HG03159 (cell line): ENCODE data around the gene STIM1.
"Not testable (repeated sequence)": the region's sequence is repeated elsewhere in the genome, so short reads cannot be mapped to it uniquely, and the experiment has no call there.

Source experiments
- ATAC-seq: cut with Tn5 transposase; IDR thresholded peaks from one replicate; pipeline ENCODE4 v1.9.1; 2021; ENCODE audit warnings: mild to moderate bottlenecking, moderate library complexity; ENCODE audit not compliant: unreplicated experiment

STIM1 gene

GRCh38 chr11:3879967-3880542 lies 24.6 kb downstream of the STIM1 start:
- ATAC-seq, result no peak

GRCh38 chr11:3880724-3881123 lies 25.3 kb downstream of the STIM1 start:
- ATAC-seq, result no peak

- ATAC-seq, result no peak
Measured at GRCh38 chr11:3882655-3883054, 27.2 kb downstream of the STIM1 start.

GRCh38 chr11:3885855-3886254 lies 30.4 kb downstream of the STIM1 start:
- no peak for ATAC-seq

GRCh38 chr11:3886985-3887384 lies 31.5 kb downstream of the STIM1 start:
- no peak for ATAC-seq

GRCh38 chr11:3888876-3889275 lies 33.4 kb downstream of the STIM1 start:
- no peak for ATAC-seq

GRCh38 chr11:3890014-3890413 lies 34.5 kb downstream of the STIM1 start:
- ATAC-seq, result no peak

- no peak for ATAC-seq
Measured at GRCh38 chr11:3890806-3891205, 35.3 kb downstream of the STIM1 start.

GRCh38 chr11:3891751-3892150 lies 36.3 kb downstream of the STIM1 start:
- no peak for ATAC-seq

- no peak for ATAC-seq
Measured at GRCh38 chr11:3892156-3892555, 36.7 kb downstream of the STIM1 start.

GRCh38 chr11:3893311-3893710 lies 37.8 kb downstream of the STIM1 start:
- no peak for ATAC-seq

- peak; percentile 97 for ATAC-seq
Measured at GRCh38 chr11:3894128-3894731, 38.8 kb downstream of the STIM1 start.

GRCh38 chr11:3896644-3897043 lies 41.2 kb downstream of the STIM1 start:
- ATAC-seq, result no peak

- ATAC-seq, result not testable (repeated sequence)
Measured at GRCh38 chr11:3900230-3900629, 44.8 kb downstream of the STIM1 start.

GRCh38 chr11:3901249-3902025 lies 46.0 kb downstream of the STIM1 start:
- no peak for ATAC-seq

GRCh38 chr11:3902441-3902840 lies 47.0 kb downstream of the STIM1 start:
- ATAC-seq, result no peak

GRCh38 chr11:3903207-3903896 lies 47.9 kb downstream of the STIM1 start:
- peak; percentile 44 for ATAC-seq

- ATAC-seq, result no peak
Measured at GRCh38 chr11:3904228-3904627, 48.8 kb downstream of the STIM1 start.

GRCh38 chr11:3905080-3905953 lies 49.9 kb downstream of the STIM1 start:
- peak; percentile 83 for ATAC-seq

GRCh38 chr11:3906166-3906565 lies 50.7 kb downstream of the STIM1 start:
- no peak for ATAC-seq

- no peak for ATAC-seq
Measured at GRCh38 chr11:3907590-3907989, 52.1 kb downstream of the STIM1 start.
